ENCODE data around the gene UTP15. TPM values are rescaled to one million over a fixed set of nuclear protein-coding genes. Genes with fewer than 3 reads are reported as not detected.
A peak's percentile ranks its signal among the peaks of the same experiment; 100 is the strongest.

Gene UTP15
- total RNA-seq, 1 donor from 2014 or later, result 13.7 TPM

DNA sequence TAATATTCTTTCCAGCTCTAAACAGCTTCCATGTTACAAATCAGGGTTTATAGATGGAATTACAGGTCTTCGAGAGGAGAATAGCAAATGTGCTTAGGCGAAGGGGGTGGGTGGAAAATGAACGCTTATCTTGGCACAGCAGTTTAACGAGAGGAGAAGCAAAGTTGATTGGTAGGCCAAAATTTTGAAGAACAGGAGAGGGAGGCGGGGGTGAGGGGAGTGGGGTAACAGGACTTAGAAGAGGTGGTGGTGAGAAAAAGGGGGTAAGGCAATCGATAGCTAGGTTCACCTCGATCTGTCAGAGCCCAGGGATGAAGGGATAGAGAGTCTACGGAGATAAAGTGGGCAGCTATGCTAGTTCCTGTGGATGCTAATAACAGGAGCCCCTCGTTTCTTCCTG lies 868 bp upstream of the UTP15 start:
- H3K4me3 ChIP-seq (ENCODE audit: low read depth, low read length), result peak overlapping the region; percentile 90
- TF ChIP-seq, protein P1, sequence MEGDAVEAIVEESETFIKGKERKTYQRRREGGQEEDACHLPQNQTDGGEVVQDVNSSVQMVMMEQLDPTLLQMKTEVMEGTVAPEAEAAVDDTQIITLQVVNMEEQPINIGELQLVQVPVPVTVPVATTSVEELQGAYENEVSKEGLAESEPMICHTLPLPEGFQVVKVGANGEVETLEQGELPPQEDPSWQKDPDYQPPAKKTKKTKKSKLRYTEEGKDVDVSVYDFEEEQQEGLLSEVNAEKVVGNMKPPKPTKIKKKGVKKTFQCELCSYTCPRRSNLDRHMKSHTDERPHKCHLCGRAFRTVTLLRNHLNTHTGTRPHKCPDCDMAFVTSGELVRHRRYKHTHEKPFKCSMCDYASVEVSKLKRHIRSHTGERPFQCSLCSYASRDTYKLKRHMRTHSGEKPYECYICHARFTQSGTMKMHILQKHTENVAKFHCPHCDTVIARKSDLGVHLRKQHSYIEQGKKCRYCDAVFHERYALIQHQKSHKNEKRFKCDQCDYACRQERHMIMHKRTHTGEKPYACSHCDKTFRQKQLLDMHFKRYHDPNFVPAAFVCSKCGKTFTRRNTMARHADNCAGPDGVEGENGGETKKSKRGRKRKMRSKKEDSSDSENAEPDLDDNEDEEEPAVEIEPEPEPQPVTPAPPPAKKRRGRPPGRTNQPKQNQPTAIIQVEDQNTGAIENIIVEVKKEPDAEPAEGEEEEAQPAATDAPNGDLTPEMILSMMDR (conservative IDR thresholded peaks at IDR 0.05; ENCODE audit: low read depth, low read length), result no peak
- DNase-seq (ENCODE audit: low read depth), result no peak

DNA sequence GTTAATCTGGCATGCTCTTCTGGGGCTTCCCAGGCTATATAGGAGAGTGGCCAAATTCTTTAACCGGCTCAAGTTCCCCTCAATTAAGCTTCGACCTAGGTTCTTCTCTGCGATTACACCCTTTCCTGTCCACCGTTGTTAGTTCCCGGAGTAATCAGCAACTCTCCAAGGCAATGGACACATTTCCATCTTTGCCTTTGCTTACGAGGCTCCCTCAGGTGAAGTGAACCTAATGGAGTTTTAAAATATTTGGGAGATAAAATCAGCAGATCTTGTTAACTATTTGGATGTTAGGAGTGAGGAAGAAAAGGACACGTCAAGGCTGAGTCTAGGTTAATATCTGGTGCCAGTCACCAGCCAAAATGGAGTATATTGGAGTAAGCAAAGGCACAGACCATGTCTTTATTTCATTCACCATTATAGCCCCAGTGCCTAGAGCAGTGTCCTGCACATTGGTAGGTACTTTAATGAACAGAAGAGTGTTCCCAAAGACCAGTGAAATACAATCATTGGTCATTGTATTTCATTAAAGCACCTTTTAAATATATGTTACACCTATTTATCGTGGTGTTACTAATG lies 515 bp downstream of the UTP15 start:
- no peak for DNase-seq (ENCODE audit: low read depth)
- TF ChIP-seq, protein P1 (conservative IDR thresholded peaks at IDR 0.05; ENCODE audit: low read depth, low read length), result no peak
- peak overlapping the region; percentile 90 for H3K4me3 ChIP-seq (ENCODE audit: low read depth, low read length)

DNA sequence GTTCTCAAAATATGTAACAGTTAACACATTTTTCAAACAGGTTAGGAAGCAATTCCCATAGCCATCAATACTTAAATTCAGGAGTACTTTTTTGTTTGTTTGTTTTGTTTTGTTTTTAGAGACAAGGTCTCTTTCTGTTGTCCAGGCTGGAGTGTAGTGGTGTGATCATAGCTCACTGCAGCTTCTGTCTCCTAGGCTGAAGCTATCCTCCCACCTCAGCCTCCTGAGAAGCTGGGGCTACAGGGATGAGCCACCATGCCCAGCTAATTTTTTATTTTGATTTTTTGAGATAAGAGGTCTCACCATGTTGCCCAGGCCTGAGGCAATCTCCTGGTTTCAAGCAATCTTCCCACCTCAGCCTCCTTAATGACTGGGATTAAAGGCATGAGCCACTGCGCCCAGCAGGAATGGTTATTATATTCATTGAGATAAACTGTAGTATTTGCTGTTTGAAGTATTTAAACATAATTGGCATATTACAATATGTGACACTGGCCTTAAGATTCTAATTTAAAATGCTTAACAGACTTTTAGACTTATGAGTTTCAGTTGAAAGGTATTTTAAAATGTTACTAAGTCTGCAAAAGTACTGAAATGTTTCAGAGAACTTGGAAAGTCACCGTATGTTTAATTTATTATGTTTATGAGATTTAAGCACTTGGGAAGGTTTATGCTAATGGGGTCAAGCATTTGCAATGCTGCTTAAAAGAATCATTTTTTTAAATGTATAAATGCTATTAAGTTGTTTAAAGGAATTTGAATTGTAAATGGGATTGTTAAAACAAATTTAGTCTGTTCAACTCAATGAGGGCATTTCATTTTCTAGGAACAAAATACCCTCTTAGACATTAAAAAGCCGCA lies 17.0 kb downstream of the UTP15 start:
- DNase-seq (ENCODE audit: low read depth), result no peak
- TF ChIP-seq, protein P1 (conservative IDR thresholded peaks at IDR 0.05; ENCODE audit: low read depth, low read length), result no peak
- H3K4me3 ChIP-seq (ENCODE audit: low read depth, low read length), result no peak overlapping the region

DNA sequence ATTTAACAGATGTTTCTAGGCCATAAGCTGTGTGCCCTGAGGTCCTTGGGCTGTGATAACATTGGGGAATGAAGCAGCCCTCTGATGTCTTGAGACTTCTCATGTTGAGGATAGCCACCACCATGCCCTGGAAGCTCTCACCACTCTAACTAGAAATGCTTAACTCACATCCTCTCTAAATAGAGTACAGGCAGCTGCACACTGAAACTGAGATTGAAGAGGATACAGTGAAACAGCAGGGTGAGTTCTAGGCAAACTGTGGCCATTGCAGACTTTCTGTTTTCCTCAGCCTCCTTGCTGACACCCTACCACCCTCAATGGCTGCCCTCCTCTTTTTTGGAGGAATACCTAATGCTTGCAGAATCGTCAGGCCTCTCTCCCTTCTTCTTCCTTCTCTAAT lies 22.4 kb downstream of the UTP15 start:
- DNase-seq (ENCODE audit: low read depth), result no peak
- H3K4me3 ChIP-seq (ENCODE audit: low read depth, low read length), result no peak overlapping the region
- TF ChIP-seq, protein P1 (conservative IDR thresholded peaks at IDR 0.05; ENCODE audit: low read depth, low read length), result no peak

DNA sequence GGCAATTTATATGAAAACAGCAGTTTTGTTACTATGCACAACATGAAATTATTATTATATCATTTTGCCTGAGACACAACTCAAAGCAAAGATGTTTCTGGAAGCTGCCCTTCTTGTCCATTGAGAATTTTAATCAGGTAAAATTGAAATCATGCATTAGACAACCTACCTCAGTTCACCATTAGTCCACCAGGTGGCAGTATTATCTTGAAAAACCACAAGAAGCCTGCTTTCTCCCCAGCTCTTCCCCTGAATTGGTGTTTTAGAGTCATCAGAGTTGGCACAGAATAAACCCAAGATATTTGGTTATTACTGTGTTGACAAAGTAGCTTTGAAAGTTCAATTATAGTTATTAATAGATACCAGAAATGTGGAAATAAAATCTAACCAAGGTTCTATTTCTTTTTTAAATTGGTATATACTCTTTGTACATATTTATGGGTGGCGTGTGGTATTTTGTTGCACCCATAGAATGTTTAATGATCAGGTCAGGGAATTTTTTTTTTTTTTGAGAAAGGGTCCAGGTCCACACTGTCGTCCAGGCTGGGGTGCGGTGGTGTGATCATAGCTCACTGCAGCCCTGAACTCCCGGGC lies 25.7 kb downstream of the UTP15 start:
- TF ChIP-seq, protein P1 (conservative IDR thresholded peaks at IDR 0.05; ENCODE audit: low read depth, low read length), result peak; percentile 76
- peak; percentile 43 for DNase-seq (ENCODE audit: low read depth)
- H3K4me3 ChIP-seq (ENCODE audit: low read depth, low read length), result no peak overlapping the region

DNA sequence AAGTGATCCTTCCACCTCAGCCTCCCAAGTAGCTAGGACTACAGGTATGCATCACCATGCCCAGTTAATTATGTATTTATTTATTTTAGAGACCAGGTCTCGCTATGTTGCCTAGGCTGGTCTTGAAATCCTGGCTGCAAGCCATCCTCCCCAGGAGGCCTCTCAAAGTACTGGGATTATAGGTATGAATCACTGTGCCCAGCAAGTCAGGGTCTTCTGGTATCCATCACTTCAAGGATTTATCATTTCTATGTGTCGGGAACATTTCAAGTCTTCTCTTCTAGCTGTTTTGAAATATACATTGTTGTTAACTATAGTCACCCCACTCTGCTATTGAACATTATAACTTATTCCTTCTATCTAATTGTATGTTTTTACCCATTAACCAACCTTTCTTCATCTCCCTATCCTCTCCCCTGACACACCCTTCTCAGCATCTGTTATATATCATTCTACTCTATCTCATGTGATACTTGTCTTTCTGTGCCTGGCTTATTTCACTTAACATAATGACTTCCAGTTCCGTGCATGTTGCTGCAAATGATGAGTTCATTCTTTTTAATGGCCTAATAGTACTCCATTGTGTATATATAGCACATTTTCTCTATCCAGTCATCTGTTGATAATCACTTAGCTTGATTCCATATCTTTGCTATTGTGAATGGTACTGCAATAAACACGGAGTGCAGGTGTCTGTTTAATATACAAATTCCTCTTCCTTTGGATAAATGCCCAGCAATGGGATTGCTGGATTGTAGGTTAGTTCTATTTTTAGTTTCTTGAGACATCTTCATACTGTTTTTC lies 26.4 kb downstream of the UTP15 start:
- H3K4me3 ChIP-seq (ENCODE audit: low read depth, low read length), result no peak overlapping the region
- TF ChIP-seq, protein P1 (conservative IDR thresholded peaks at IDR 0.05; ENCODE audit: low read depth, low read length), result no peak
- DNase-seq (ENCODE audit: low read depth), result no peak
